Measurements from ENCODE around the gene POLG2.
A peak's percentile ranks its signal among the peaks of the same experiment; 100 is the strongest.
"Not testable (repeated sequence)": the region's sequence is repeated elsewhere in the genome, so short reads cannot be mapped to it uniquely, and the experiment has no call there.

The POLG2 gene

GRCh38 chr17:64505340-64506200 is 8.7 kb upstream of the POLG2 start:
- DNase-seq (ENCODE audit: low read depth in 2 of 2, low spot score in 1 of 2): peak; percentile 59 to 73

DNA sequence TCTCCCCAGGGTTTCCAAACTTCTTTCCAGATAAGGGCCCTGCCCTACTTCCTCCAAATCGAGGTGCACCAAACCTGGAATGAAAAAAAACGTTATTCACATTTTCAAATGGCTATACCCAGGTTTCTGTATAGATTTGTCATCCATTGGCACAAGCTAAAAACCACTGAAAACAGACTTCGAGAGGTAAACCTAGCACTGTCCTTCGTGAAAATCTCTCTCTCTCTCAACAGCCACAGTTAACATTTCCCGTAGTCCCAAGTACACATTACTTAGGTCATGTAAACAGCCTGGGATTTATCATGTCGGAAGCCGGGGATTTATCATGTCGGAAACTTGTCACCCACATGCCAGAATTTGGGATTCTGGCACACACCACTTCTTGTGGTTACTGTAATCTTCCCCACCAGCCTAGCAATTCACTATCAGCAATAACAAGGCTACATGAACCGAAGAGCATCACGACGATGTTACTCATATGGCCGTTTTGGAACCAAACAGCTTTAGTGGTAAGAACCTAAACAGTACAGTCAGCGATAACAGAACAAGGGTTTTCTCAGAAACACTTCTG is 8.0 kb upstream of the POLG2 start:
- no peak for DNase-seq (ENCODE audit: low read depth in 2 of 2, low spot score in 1 of 2)

GRCh38 chr17:64503821-64504768 is 7.2 kb upstream of the POLG2 start:
- no peak for DNase-seq (ENCODE audit: low read depth in 2 of 2, low spot score in 1 of 2)

GRCh38 chr17:64503341-64503740 is 6.5 kb upstream of the POLG2 start:
- no peak for DNase-seq (ENCODE audit: low read depth in 2 of 2, low spot score in 1 of 2)

GRCh38 chr17:64502809-64503208 is 6.0 kb upstream of the POLG2 start:
- DNase-seq (ENCODE audit: low read depth in 2 of 2, low spot score in 1 of 2): no peak

- no peak for DNase-seq (ENCODE audit: low read depth in 2 of 2, low spot score in 1 of 2)
These were observed 5.2 kb upstream of the POLG2 start for GRCh38 chr17:64502021-64502420.

DNA sequence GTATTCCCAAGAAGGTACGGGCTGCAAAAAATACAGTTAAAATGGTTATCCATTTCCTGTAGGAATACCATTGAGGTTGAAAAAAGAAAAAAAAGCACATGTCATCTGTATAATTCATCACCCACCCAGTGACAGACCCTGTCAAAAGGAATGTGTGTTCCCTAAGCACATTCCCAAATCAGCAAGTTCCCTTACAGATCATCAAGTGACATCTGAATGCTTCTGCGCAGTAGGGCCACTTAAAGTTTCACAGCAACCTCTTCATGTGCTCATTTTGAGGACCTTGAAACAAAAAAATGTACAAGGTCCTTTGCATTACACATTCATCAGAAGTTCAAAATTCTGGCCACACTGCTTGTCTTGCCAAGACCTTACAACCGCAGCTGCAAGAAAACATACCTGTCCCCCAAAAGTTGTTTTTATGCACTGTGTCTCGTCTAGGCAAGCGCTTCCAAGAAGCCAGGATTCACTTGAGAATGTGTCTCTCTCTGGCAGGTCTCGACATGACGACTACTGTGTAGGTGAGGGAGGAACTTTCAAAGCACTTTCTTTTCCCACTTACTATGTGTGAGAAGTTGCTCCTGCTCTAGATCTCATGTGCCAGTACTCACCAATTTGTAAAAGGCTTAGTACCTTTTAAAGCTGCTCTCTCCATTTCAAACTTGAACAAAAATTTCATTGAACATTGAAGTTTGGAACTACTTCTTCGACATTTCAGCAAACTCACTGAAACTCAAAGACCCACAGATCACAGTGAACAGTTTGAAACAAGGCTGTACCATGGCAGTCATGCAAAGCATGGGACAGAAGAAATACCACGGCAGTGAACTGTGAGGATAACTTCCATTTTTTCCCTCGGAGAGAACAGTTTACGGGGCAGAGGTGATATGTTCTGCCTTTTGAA is 4.3 kb upstream of the POLG2 start:
- no peak for DNase-seq (ENCODE audit: low read depth in 2 of 2, low spot score in 1 of 2)

- no peak for DNase-seq (ENCODE audit: low read depth in 2 of 2, low spot score in 1 of 2)
These were observed 3.6 kb upstream of the POLG2 start for GRCh38 chr17:64500487-64500859.

DNA sequence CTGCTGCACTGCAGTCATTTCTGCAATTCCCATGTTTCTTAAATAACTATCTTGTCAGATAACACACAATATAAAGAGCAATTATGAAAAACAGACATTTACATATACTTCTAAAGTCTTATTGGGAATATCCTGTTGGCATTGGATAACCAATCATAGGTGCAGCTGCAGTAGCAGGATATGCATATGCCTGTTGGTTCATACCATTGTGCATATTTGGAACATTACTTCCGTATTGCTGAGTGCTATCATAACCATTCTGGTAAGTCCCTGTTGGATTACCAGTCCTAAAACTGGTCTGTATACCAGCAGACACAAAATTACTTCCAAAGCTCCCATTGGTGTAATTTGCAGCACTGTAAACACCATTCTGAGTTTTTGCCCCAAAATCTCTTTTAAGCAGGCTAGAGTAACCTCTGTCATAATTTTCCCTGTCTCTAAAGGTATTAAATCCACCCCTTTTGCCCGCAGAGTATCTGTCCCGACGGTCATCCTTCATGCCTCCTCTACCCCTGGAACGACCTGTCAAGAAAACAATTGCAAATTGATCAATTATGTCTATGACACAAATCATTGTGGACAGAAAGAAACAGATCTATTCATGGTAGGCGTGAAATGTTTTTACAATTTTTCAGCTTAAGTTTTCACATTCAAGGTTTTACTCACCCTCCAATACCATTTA is 3.1 kb upstream of the POLG2 start:
- DNase-seq (ENCODE audit: low read depth in 2 of 2, low spot score in 1 of 2): no peak

GRCh38 chr17:64498308-64499203 is 1.7 kb upstream of the POLG2 start:
- DNase-seq (ENCODE audit: low read depth in 2 of 2, low spot score in 1 of 2): no peak

GRCh38 chr17:64497565-64498035 is 746 bp upstream of the POLG2 start:
- DNase-seq (ENCODE audit: low read depth in 2 of 2, low spot score in 1 of 2): no peak

- no peak for DNase-seq (ENCODE audit: low read depth in 2 of 2, low spot score in 1 of 2)
These were observed 487 bp downstream of the POLG2 start for GRCh38 chr17:64496348-64496785.

DNA sequence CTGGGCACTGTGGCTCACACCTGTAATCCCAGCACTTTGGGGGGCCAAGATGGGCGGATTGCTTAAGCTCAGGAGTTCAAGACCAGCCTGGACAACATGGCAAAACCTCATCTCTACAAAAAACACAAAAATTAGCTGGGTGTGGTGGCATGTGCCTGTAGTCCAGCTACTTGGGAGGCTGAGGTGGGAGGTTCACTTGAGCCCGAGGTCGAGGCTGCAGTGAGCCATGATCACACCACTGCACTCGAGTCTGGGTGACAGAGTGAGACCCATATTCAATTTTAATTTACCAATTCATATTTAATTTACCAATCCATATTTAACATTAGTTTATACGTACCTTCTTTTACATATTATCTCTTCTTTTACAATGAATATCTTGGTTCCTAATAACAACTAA is 1.6 kb downstream of the POLG2 start:
- not testable (repeated sequence) for DNase-seq (ENCODE audit: low read depth in 2 of 2, low spot score in 1 of 2)

GRCh38 chr17:64494121-64494520 is 2.7 kb downstream of the POLG2 start:
- no peak for DNase-seq (ENCODE audit: low read depth in 2 of 2, low spot score in 1 of 2)

GRCh38 chr17:64492481-64493109 is 4.3 kb downstream of the POLG2 start:
- DNase-seq (ENCODE audit: low read depth in 2 of 2, low spot score in 1 of 2): no peak

DNA sequence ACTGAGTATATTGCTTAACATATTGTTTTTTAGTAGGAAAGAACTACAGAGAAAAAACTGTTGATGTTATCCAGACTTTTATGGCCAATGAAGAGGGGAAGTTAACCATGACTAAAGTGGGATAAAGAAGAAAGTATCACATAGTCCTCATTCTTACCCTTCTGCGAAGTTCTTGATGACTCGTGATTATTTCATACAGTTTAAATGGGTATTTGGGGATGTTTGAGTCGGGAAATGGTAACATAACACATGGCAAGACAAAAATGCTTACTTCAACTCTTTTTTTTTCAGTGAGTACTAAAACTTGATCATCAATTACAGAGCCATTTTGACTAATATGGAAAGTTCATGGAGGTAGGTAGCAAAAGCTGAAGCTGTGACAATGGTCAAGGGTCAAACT is 4.9 kb downstream of the POLG2 start:
- no peak for DNase-seq (ENCODE audit: low read depth in 2 of 2, low spot score in 1 of 2)

- no peak for DNase-seq (ENCODE audit: low read depth in 2 of 2, low spot score in 1 of 2)
These were observed 5.6 kb downstream of the POLG2 start for GRCh38 chr17:64491034-64491860.

- DNase-seq (ENCODE audit: low read depth in 2 of 2, low spot score in 1 of 2): no peak
These were observed 8.6 kb downstream of the POLG2 start for GRCh38 chr17:64488301-64488700.

Measured in stimulated activated CD8-positive, alpha-beta memory T cell treated with anti-CD3 and anti-CD28 coated beads, Interleukin-4, amount 100 ng/mL, for 1 hour (primary cell).